GM21526 (cell line): Measurements from ENCODE around the gene RPP25L.

Experiments used
- ATAC-seq: cut with Tn5 transposase; IDR thresholded peaks from one replicate; pipeline ENCODE4 v1.9.1; 2021; ENCODE audit warnings: moderate library complexity; ENCODE audit not compliant: unreplicated experiment, low FRiP score

The RPP25L gene

DNA sequence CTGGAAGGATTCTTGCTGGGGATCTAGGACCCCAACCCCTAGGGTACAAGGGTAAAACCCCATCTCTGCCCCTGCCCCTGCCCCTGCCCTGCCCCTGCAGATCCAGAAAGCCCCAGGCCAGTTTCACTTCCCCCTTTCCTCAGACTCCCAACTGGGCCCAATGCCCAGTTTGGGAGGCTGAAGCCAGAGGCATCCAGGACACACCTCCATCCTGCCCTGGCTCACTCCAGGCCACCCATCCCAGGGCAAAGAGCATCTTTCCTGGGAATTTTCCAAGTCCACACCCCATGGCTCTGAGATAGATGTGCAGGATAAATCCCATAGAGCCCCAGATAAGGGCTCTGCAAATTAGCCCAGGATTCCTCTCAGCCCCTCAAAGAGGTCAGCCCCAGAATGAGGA lies 39.8 kb downstream of the RPP25L start:
- no peak for ATAC-seq

DNA sequence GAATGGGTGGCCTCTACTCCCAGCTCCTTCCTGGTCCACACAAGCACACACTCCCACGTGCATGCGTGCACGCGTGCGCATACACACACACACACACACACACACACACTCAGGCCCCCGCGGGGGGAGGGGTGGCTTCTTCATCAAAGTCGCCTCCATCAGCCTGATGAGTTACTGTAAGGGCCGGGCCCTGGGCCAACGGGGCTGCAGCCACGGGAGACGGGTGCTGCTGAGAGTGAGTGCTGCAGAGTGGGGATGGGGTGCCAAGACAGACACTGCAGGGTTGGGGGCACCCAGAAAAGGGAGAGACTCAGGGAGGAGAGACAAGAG lies 40.5 kb downstream of the RPP25L start:
- no peak for ATAC-seq

DNA sequence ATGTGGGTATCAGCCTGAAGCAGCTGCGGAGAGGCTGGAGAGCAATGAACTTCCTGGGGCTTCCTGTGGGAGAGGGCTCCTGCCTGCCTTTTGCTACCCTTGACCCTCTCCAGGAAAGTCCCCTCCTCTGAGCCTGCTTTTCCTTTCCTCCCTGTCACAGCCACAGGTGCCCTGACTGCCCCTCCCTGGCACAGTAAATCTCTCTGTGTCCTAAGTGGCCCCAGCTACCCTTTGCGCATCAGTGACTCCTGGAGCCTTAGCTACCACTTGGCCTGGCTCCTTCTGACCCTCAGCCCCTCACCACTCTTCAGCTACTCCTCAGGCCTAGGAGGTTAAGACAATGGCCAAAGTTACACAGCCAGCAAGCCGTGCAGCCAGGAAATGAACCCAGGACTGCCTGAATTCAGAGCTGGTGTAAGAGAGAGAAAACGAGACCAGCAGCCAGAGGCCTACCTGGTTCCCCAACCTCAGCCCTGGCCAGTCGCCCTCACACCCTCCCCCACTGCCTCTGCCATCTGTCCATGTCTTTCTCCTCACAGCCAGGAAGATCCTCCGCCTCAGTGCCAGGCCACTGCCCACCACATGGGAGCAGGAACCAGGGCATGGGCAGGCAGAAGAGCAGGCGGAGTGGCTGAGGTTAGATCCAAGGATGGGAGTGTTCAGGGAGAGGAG lies 41.0 kb downstream of the RPP25L start:
- ATAC-seq = no peak

DNA sequence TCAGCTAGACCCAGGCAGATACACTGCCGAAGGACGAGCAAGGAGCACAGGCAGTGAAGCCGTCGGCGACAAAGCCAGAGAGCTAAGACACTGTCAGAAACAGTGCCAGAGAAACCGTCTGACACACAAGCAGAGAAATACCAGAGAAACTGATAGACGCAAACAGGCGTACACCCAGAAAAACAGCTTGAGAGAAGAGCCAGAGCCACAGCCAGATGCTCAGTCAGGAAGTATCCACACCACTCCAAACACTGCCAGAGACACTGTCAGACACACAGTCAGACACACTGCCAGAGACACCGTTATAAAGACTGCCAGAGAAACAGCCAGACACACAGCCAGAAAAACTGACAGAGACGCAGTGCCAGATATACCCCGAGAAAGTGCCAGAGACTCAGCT lies 41.5 kb downstream of the RPP25L start:
- ATAC-seq = no peak

DNA sequence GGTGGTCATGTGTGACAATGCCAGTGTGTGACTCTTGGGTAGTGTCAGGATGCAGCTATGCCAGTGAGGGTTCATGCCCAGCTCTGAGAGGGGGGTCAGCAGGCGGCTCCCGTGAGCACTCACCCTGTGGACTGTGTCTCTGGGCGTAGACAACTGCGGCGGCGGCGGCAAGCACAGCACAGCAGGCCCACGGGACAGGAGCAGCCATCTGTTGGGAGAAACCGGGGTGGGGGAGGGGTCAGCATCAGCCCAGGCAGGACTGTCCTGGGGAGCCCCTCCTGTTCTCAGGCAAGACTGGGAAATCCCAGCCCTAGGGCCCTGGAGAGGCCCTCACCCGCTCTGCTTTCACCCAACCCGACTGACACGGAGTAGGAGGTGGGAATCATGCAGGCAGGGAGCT lies 43.1 kb downstream of the RPP25L start:
- ATAC-seq = no peak

DNA sequence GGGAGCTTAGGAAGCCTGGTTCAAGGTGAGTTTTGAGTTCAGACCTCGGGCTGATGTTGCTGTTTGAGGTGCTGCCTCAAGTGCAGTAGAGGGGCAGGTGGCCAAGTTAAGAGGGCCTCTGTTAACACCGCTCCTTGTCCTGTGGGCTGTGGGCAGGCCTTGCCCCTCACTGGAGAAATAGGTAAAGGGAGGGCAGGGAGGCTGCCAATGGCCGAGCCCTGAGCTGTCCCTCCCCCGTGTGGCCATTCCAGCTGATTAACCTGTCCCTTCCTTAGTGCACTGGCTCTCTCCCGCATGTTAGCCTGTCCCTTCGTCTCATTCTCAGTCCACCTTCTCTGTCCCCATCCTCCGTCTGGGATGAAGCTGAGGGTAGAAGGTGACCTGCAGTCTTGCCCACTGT lies 43.8 kb downstream of the RPP25L start:
- ATAC-seq = no peak

DNA sequence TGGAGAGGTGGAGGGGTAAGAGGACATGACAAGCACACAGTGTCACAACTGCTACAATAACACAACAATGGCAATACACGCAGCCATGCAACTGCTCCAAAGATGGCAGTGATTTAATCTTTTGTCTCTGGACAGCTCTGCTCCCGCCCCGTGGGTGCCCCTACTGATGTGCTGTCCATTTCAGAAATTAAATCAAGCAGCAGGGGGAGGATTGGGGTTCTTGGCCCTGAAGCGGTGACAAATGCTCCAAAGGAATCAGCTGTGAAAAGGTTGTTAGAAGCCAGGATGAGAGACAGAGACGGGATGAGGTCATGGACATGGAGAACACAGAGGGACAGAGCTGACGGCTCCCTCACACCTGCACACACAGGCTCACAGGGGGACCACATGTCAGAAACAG lies 44.9 kb downstream of the RPP25L start:
- ATAC-seq = no peak

DNA sequence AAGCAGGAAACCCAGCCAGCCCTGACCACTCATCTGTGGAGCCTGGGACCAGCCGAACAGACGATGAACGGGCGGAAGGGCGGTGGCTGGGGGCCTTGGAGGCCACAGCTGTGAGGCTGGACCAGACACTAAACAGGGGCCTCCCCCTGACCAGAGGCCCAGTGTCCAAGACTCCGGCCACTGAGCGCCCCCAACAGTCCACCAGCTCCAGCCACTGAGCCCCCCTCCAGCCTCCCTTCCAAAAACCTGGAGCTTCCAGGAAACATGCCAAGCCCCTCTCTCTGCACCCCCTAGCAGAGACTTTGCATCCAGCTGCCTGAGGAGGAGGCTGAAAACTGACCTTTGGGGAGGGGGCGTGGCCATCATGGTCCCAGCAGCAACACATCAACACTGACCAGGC lies 45.6 kb downstream of the RPP25L start:
- no peak for ATAC-seq

DNA sequence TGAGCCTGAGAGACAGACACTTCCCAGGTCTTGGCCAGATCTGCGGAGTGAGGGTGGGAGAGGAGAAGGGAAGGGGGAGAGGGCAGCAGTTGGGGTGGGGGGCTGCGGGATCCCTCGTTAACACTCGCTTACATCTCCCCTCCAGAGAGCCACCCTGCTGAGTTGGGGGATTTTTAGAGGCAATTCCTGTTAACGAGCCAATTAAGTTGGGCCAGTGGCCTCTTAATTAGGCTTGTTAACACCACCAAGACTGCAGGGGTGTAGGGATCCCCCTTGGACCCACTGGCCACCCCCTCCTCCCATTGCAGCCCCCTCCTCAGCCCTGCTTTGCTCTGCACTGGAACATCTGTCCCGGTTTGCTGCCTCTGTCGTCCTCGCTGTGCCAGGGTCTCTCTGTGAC lies 46.0 kb downstream of the RPP25L start:
- no peak for ATAC-seq

DNA sequence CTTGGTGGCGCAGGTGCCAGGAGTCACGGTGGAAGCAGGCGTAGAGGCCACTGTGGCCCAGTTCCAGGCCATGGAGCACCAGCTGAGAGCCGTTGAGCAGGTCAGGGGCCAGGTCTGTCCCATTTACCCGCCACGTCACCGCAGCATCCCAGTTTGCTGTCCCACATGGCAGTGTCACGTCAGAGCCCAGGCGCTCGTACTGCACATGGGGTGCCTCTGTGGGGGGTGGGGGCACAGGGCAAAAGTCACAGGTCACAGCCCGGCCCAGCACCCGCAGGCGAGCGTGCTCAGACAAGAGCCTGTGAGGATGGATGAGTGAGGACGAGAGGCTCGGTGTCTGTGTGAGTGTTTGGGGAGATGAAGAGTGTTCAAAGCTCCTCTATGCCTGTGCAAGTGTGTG lies 47.3 kb downstream of the RPP25L start:
- no peak for ATAC-seq

DNA sequence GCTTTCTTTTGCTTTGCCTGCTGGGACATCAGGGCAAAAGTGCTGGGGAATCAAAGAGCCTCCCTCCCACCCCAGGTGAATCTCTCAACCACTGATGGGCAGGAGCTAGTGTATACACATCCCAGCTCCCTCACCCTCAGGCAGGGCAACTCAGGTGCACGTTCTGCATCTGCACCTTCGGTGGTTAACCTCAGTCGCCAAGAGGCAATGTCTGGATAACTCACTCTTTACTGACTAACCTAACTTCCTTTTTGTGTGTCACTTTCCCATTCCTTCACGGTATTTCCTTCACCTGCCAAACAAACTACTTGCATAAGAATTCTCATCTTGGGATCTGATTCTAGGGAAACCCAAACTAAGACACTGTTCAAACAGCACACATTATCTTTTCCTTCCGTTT lies 48.6 kb downstream of the RPP25L start:
- ATAC-seq = no peak

DNA sequence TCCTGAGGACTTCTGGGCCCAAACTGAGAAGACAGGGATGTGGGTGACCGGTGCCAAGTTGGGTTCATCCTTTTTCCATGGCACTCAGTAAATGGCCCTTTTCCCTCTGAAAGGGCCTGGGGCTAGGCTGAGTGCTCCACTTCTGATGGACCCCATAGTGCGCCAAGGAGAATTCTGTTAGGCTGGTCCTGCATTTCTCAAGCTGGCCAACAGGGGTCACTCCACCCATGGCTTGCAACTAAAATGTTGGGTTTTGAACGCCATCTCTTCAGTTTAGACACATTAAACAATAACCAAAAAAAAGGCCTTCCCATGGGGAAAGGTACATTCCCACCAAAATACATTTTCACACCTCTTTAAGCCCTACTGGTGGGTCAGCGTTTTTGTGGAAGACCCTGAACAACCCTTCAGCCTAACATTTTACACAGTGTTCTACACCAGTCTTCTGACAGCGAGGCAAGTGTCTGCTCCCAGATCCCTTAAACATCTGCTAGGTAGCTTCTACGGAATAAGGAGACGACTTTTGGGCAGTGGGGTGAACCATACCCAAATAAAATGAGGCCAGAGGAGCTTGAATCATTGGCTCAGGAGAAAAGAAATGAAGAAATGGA lies 49.7 kb downstream of the RPP25L start:
- ATAC-seq = no peak

DNA sequence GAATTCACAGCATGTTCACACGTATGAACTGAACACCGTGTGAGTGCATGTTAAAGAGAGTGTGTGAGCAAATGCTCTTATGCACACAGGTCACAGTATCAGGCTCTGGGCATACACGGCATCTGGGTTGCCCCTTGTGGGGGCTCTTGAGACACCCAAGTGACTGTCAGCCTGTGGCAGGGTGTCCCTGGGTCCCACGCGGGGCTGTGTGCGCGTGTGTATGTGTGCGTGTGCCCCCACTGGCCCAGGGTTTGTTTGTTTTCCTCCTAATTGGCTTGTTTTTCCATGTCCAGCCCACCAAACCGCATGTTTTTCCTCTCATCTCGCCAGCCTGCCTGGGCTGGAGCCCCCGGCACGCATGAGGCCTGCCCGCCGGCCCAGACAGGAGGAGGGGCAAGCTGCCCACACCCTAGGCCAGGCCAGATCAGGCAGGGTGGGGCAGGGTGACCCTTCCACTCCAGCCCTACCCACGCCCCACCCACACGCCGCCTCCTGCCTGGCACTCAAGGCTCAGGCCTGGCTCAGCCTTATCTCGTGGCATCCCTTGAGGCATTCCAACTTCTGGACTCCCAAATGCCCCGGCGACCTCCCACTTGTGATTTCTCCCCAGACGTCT lies 51.2 kb downstream of the RPP25L start:
- no peak for ATAC-seq
